HEK293 (cell line): ENCODE measurements around the gene HES2.

ENCODE experiments used
- BCL11A ChIP-seq: fragments of 450-650 bp; formaldehyde crosslinking; IDR thresholded peaks from 2 replicates; pipeline ENCODE4 v1.5.1; 2016; ENCODE audit warnings: low read depth, missing biosample characterization, missing genetic modification characterization
- EGR2 ChIP-seq: fragments of 450-650 bp; formaldehyde crosslinking; IDR thresholded peaks from 2 replicates; pipeline ENCODE4 v1.5.1; 2016; ENCODE audit warnings: low read depth, missing biosample characterization, missing genetic modification characterization
- GFI1B ChIP-seq: fragments of 450-650 bp; formaldehyde crosslinking; IDR thresholded peaks from 2 replicates; pipeline ENCODE4 v1.5.1; 2016; ENCODE audit warnings: missing biosample characterization, missing genetic modification characterization
- GLI2 ChIP-seq: fragments of 450-650 bp; formaldehyde crosslinking; IDR thresholded peaks from 2 replicates; pipeline ENCODE4; 2017; ENCODE audit warnings: missing biosample characterization, missing genetic modification characterization, low read depth, borderline replicate concordance
- GLI4 ChIP-seq: fragments of 450-650 bp; formaldehyde crosslinking; IDR thresholded peaks from 2 replicates; pipeline ENCODE4 v1.5.1; 2016; ENCODE audit warnings: missing biosample characterization, missing genetic modification characterization
- HOXD13 ChIP-seq: sonication (generic); formaldehyde crosslinking; IDR thresholded peaks from 2 replicates; pipeline ENCODE4 v1.8.0; 2022; ENCODE audit warnings: missing genetic modification reagents, borderline replicate concordance
- KLF16 ChIP-seq: fragments of 450-650 bp; formaldehyde crosslinking; IDR thresholded peaks from 2 replicates; pipeline ENCODE4 v1.5.1; 2017; ENCODE audit warnings: missing biosample characterization, missing genetic modification characterization
- KLF9 ChIP-seq: fragments of 450-650 bp; formaldehyde crosslinking; IDR thresholded peaks from 2 replicates; pipeline ENCODE4 v1.5.1; 2016; ENCODE audit warnings: missing biosample characterization, missing genetic modification characterization, low read depth
- OSR2 ChIP-seq: fragments of 450-650 bp; formaldehyde crosslinking; IDR thresholded peaks from 2 replicates; pipeline ENCODE4 v1.5.1; 2016; ENCODE audit warnings: missing biosample characterization, missing genetic modification characterization
- PRDM4 ChIP-seq: fragments of 450-650 bp; formaldehyde crosslinking; IDR thresholded peaks from 2 replicates; pipeline ENCODE4 v1.5.1; 2017; ENCODE audit warnings: missing biosample characterization, missing genetic modification characterization
- WT1 ChIP-seq: fragments of 450-650 bp; formaldehyde crosslinking; IDR thresholded peaks from 2 replicates; pipeline ENCODE4 v1.5.1; 2016; ENCODE audit warnings: missing biosample characterization, missing genetic modification characterization
- ZBTB20 ChIP-seq: fragments of 450-650 bp; formaldehyde crosslinking; IDR thresholded peaks from 2 replicates; pipeline ENCODE4 v1.5.1; 2016; ENCODE audit warnings: missing biosample characterization, missing genetic modification characterization
- ZBTB26 ChIP-seq: fragments of 450-650 bp; formaldehyde crosslinking; optimal IDR thresholded peaks from 2 replicates; pipeline ENCODE3; 2016; ENCODE audit warnings: missing biosample characterization, mild to moderate bottlenecking, missing genetic modification characterization
- ZBTB6 ChIP-seq: fragments of 450-650 bp; formaldehyde crosslinking; IDR thresholded peaks from 2 replicates; pipeline ENCODE4 v1.5.1; 2017; ENCODE audit warnings: missing biosample characterization, missing genetic modification characterization
- ZBTB7A ChIP-seq: fragments of 450-650 bp; formaldehyde crosslinking; IDR thresholded peaks from 2 replicates; pipeline ENCODE4 v1.5.1; 2016; ENCODE audit warnings: low read depth, missing biosample characterization, missing genetic modification characterization
- ZFHX2 ChIP-seq: fragments of 450-650 bp; formaldehyde crosslinking; conservative IDR thresholded peaks from 2 replicates; pipeline ENCODE4 v1.5.1; 2016; ENCODE audit warnings: missing biosample characterization, missing genetic modification characterization
- ZNF132 ChIP-seq: fragments of 450-650 bp; formaldehyde crosslinking; IDR thresholded peaks from 2 replicates; pipeline ENCODE4 v1.5.1; 2017; ENCODE audit warnings: missing biosample characterization, missing genetic modification characterization, borderline replicate concordance
- ZNF133 ChIP-seq: fragments of 450-650 bp; formaldehyde crosslinking; IDR thresholded peaks from 2 replicates; pipeline ENCODE4 v1.5.1; 2016; ENCODE audit warnings: missing biosample characterization, missing genetic modification characterization
- ZNF138 ChIP-seq: fragments of 450-650 bp; formaldehyde crosslinking; IDR thresholded peaks from 2 replicates; pipeline ENCODE4 v1.5.1; 2016; ENCODE audit warnings: missing biosample characterization, missing genetic modification characterization, borderline replicate concordance
- ZNF175 ChIP-seq: fragments of 450-650 bp; formaldehyde crosslinking; IDR thresholded peaks from 2 replicates; pipeline ENCODE4 v1.5.1; 2016; ENCODE audit warnings: missing biosample characterization, missing genetic modification characterization
- ZNF248 ChIP-seq: fragments of 450-650 bp; formaldehyde crosslinking; IDR thresholded peaks from 2 replicates; pipeline ENCODE4 v1.5.1; 2017; ENCODE audit warnings: missing biosample characterization, missing genetic modification characterization
- ZNF274 ChIP-seq, 2 experiments: fragments of 200-500 bp in 1 of 2; fragments of 450-650 bp in 1 of 2; sonication (Bioruptor generic) in 1 of 2; formaldehyde crosslinking in 1 of 2; IDR thresholded peaks; 2 replicates each; pipeline versions ENCODE4 v1.5.1 to v1.6.1; 2014 to 2016; ENCODE audit warnings: borderline replicate concordance in 1 of 2, inconsistent platforms in 1 of 2, low read length in 1 of 2, missing biosample characterization in 1 of 2, missing genetic modification characterization in 1 of 2
- ZNF433 ChIP-seq: fragments of 450-650 bp; formaldehyde crosslinking; IDR thresholded peaks from 2 replicates; pipeline ENCODE4 v1.5.1; 2016; ENCODE audit warnings: missing biosample characterization, missing genetic modification characterization, low read depth
- ZNF558 ChIP-seq: fragments of 450-650 bp; formaldehyde crosslinking; IDR thresholded peaks from 2 replicates; pipeline ENCODE4 v1.5.1; 2016; ENCODE audit warnings: missing biosample characterization, missing genetic modification characterization
- ZNF623 ChIP-seq: fragments of 450-650 bp; formaldehyde crosslinking; IDR thresholded peaks from 2 replicates; pipeline ENCODE4 v1.5.1; 2016; ENCODE audit warnings: missing biosample characterization, missing genetic modification characterization
- ZNF701 ChIP-seq: fragments of 450-650 bp; formaldehyde crosslinking; IDR thresholded peaks from 2 replicates; pipeline ENCODE4 v1.5.1; 2016; ENCODE audit warnings: missing biosample characterization, missing genetic modification characterization
- ZNF76 ChIP-seq: fragments of 450-650 bp; formaldehyde crosslinking; IDR thresholded peaks from 2 replicates; pipeline ENCODE4; 2016; ENCODE audit warnings: low read depth, missing biosample characterization, missing genetic modification characterization, borderline replicate concordance
- ZSCAN30 ChIP-seq: fragments of 450-650 bp; IDR thresholded peaks from 2 replicates; pipeline ENCODE4 v1.5.1; 2018; ENCODE audit warnings: missing biosample characterization, mild to moderate bottlenecking, missing genetic modification characterization, moderate library complexity
- TF ChIP-seq, protein P1 (sequence below): fragments of 450-650 bp; IDR thresholded peaks from 2 replicates; pipeline ENCODE4 v1.5.1; 2018; ENCODE audit warnings: missing biosample characterization, mild to moderate bottlenecking, missing genetic modification characterization
- TF ChIP-seq, protein P2 (sequence below): sonication (generic); formaldehyde crosslinking; IDR thresholded peaks from 2 replicates; pipeline ENCODE4 v1.8.1; 2022; ENCODE audit warnings: mild to moderate bottlenecking, moderate library complexity, missing genetic modification reagents
- TF ChIP-seq, protein P3 (sequence below): fragments of 450-650 bp; formaldehyde crosslinking; IDR thresholded peaks from 2 replicates; pipeline ENCODE4 v1.5.1; 2016; ENCODE audit warnings: missing biosample characterization, missing genetic modification characterization

The HES2 gene

DNA sequence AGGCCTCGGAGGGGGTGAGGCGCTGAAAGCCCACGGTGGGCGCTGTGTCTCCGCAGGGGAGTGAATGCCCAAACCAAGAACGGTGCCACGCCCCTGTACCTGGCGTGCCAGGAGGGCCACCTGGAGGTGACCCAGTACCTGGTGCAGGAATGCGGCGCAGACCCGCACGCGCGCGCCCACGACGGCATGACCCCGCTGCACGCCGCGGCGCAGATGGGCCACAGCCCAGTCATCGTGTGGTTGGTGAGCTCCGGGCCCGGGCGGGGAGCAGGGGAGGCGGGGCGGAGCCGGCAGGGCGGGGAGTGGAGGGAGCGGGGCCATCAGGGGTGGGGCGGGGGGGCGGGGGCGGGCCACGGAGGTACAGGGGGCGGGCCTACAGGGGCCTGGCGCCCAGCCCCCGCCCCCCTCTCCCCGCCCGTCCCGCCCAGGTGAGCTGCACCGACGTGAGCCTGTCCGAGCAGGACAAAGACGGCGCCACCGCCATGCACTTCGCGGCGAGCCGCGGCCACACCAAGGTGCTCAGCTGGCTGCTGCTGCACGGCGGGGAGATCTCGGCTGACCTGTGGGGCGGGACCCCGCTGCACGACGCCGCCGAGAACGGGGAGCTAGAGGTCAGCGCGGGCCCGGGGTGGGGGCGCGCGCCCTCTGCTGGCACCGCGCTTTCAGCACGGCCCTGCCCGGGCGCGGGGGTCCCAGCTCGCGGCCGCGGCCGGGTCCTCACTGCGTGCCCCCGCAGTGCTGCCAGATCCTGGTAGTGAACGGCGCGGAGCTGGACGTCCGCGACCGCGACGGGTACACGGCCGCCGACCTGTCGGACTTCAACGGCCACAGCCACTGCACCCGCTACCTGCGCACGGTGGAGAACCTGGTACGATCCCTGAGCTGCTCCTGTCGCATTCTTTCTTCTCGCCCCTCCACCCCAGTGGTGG, 20.7 kb upstream of the HES2 start (continued):
- TF ChIP-seq ZNF133 (tag by site-specific recombination): no peak
- no peak for TF ChIP-seq ZNF138
- no peak for TF ChIP-seq ZNF76 (tag by site-specific recombination)
- no peak for TF ChIP-seq ZBTB7A (tag by site-specific recombination)
- TF ChIP-seq, protein P1, sequence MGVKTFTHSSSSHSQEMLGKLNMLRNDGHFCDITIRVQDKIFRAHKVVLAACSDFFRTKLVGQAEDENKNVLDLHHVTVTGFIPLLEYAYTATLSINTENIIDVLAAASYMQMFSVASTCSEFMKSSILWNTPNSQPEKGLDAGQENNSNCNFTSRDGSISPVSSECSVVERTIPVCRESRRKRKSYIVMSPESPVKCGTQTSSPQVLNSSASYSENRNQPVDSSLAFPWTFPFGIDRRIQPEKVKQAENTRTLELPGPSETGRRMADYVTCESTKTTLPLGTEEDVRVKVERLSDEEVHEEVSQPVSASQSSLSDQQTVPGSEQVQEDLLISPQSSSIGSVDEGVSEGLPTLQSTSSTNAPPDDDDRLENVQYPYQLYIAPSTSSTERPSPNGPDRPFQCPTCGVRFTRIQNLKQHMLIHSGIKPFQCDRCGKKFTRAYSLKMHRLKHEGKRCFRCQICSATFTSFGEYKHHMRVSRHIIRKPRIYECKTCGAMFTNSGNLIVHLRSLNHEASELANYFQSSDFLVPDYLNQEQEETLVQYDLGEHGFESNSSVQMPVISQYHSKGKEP: no peak
- no peak for TF ChIP-seq ZBTB6 (tag by site-specific recombination)
- TF ChIP-seq, protein P2, sequence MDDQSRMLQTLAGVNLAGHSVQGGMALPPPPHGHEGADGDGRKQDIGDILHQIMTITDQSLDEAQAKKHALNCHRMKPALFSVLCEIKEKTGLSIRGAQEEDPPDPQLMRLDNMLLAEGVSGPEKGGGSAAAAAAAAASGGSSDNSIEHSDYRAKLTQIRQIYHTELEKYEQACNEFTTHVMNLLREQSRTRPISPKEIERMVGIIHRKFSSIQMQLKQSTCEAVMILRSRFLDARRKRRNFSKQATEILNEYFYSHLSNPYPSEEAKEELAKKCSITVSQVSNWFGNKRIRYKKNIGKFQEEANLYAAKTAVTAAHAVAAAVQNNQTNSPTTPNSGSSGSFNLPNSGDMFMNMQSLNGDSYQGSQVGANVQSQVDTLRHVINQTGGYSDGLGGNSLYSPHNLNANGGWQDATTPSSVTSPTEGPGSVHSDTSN (CRISPR knock-in tag): peak; percentile 44; the same call in 1 of the 2 replicates
- no peak for TF ChIP-seq ZNF175 (tag by site-specific recombination)
- TF ChIP-seq ZSCAN30 (tag by site-specific recombination): no peak
- TF ChIP-seq HOXD13 (CRISPR knock-in tag): no peak
- no peak for TF ChIP-seq GFI1B (tag by site-specific recombination)
- TF ChIP-seq, protein P3, sequence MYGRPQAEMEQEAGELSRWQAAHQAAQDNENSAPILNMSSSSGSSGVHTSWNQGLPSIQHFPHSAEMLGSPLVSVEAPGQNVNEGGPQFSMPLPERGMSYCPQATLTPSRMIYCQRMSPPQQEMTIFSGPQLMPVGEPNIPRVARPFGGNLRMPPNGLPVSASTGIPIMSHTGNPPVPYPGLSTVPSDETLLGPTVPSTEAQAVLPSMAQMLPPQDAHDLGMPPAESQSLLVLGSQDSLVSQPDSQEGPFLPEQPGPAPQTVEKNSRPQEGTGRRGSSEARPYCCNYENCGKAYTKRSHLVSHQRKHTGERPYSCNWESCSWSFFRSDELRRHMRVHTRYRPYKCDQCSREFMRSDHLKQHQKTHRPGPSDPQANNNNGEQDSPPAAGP (tag by site-specific recombination): no peak
- peak; percentile 60 for TF ChIP-seq ZFHX2 (tag by site-specific recombination)
- no peak for TF ChIP-seq ZNF433
- TF ChIP-seq GLI4: no peak
- no peak for TF ChIP-seq KLF16 (tag by site-specific recombination)
- TF ChIP-seq EGR2 (tag by site-specific recombination): 0 out of 2 replicates have a peak, but pooled peaks have one; percentile 23
- no peak for TF ChIP-seq ZNF132
- no peak for TF ChIP-seq OSR2 (tag by site-specific recombination)
- no peak for TF ChIP-seq ZNF701 (tag by site-specific recombination)
- no peak for TF ChIP-seq ZNF623 (tag by site-specific recombination)
- TF ChIP-seq ZNF558 (tag by site-specific recombination): no peak
- no peak for TF ChIP-seq PRDM4
- no peak for TF ChIP-seq ZNF274 (IDR thresholded peaks at IDR 0.05; ENCODE audit: low read length)
- TF ChIP-seq ZNF274 (tag by site-specific recombination; IDR thresholded peaks at IDR 0.05; ENCODE audit: borderline replicate concordance): no peak
- no peak for TF ChIP-seq BCL11A (tag by site-specific recombination)
- TF ChIP-seq KLF9: no peak
- peak; percentile 74 for TF ChIP-seq ZBTB26 (tag by site-specific recombination)
- TF ChIP-seq GLI2 (tag by site-specific recombination): no peak
- TF ChIP-seq WT1 (tag by site-specific recombination): no peak
- no peak for TF ChIP-seq ZNF248 (tag by site-specific recombination)
- no peak for TF ChIP-seq ZBTB20 (tag by site-specific recombination)
